ENCODE results near the gene TRIM31. TPM values are rescaled to one million over a fixed set of nuclear protein-coding genes. Genes with fewer than 3 reads are reported as not detected.

TRIM31 gene
- not detected in 2 replicates for total RNA-seq (2014; rRNA removed; shearing (Covaris generic))
- polyA plus RNA-seq (2014; cell fraction: nucleus; rRNA removed), result not detected in 2 replicates

GRCh38 chr6:30113003-30113759, at the start of gene TRIM31:
Gene TRIM31, minus strand, starts transcription at chr6:30113090. Its CDS starts 285 bp downstream, at chr6:30112805.
- no peak for DNase-seq (ENCODE audit: extremely low read depth, low read depth)

GRCh38 chr6:30162265-30163089, 49.6 kb upstream of the TRIM31 start:
- DNase-seq (ENCODE audit: extremely low read depth, low read depth), result no peak

GRCh38 chr6:30160785-30161531, 48.1 kb upstream of the TRIM31 start, which contains the start of gene TRIM10:
Gene TRIM10, minus strand, starts transcription at chr6:30161211. Its CDS starts 353 bp downstream, at chr6:30160858.
- no peak for DNase-seq (ENCODE audit: extremely low read depth, low read depth)

- DNase-seq (ENCODE audit: extremely low read depth, low read depth), result no peak
Observed at GRCh38 chr6:30160008-30160784, 47.3 kb upstream of the TRIM31 start.

GRCh38 chr6:30158475-30159040, 45.7 kb upstream of the TRIM31 start:
- DNase-seq (ENCODE audit: extremely low read depth, low read depth), result no peak

GRCh38 chr6:30157999-30158398, 45.1 kb upstream of the TRIM31 start:
- DNase-seq (ENCODE audit: extremely low read depth, low read depth), result no peak

GRCh38 chr6:30157581-30157980, 44.7 kb upstream of the TRIM31 start:
- DNase-seq (ENCODE audit: extremely low read depth, low read depth), result no peak

GRCh38 chr6:30156774-30157173, 43.9 kb upstream of the TRIM31 start:
- no peak for DNase-seq (ENCODE audit: extremely low read depth, low read depth)

- DNase-seq (ENCODE audit: extremely low read depth, low read depth), result peak; percentile 18
Observed at GRCh38 chr6:30156262-30156599, 43.3 kb upstream of the TRIM31 start.

GRCh38 chr6:30155520-30156261, 42.8 kb upstream of the TRIM31 start:
- no peak for DNase-seq (ENCODE audit: extremely low read depth, low read depth)

GRCh38 chr6:30154709-30155519, 42.0 kb upstream of the TRIM31 start:
- no peak for DNase-seq (ENCODE audit: extremely low read depth, low read depth)

- DNase-seq (ENCODE audit: extremely low read depth, low read depth), result no peak
Observed at GRCh38 chr6:30154061-30154460, 41.2 kb upstream of the TRIM31 start.

GRCh38 chr6:30152910-30153610, 40.2 kb upstream of the TRIM31 start:
- DNase-seq (ENCODE audit: extremely low read depth, low read depth), result no peak

- DNase-seq (ENCODE audit: extremely low read depth, low read depth), result no peak
Observed at GRCh38 chr6:30152016-30152673, 39.3 kb upstream of the TRIM31 start.

GRCh38 chr6:30151580-30151979, 38.7 kb upstream of the TRIM31 start:
- DNase-seq (ENCODE audit: extremely low read depth, low read depth), result no peak

- DNase-seq (ENCODE audit: extremely low read depth, low read depth), result no peak
Observed at GRCh38 chr6:30150671-30151395, 37.9 kb upstream of the TRIM31 start.
